K562 (cell line): Measurements from ENCODE around the gene TAMALIN. TPM values are rescaled to one million over a fixed set of nuclear protein-coding genes. Genes with fewer than 3 reads are reported as not detected.

Experiments
- ATAC-seq: fragments of 200-7000 bp; cut with Tn5 transposase; 3 replicates; pipeline ENCODE4 v1.9.1; 2020; ENCODE audit warnings: moderate library complexity
- BruUV-seq: library from RNA; stranded (reverse); fragments of 400-500 nt; replicated peaks from 2 replicates; lab custom pipeline; 2021; lab: Mats Ljungman, UMichigan
- CTCF ChIA-PET: fragments of 300-600 bp; formaldehyde crosslinking; extraction: SDS; loops from one replicate; lab custom pipeline; 2021; ENCODE audit warnings: low intra/inter-chr PET ratio; lab: Yijun Ruan, JAX
- POLR2A ChIA-PET: fragments of 300-600, 350-650 bp; sonication (Branson Sonifier 250); formaldehyde crosslinking; extraction: SDS; loops from one replicate; lab custom pipeline; 2021; ENCODE audit warnings: antibody characterized with exemption, inconsistent platforms; lab: Yijun Ruan, JAX
- DNase-seq, 4 experiments: peaks; one replicate each; pipeline versions ENCODE4 v3.0.0 to v3.0.0-alpha.2; 2011 to 2018; ENCODE audit warnings: low spot score in 3 of 4, mixed read lengths in 3 of 4; ENCODE audit errors: extremely low read depth in 1 of 4
- FAIRE-seq: peaks from 2 replicates; lab custom pipeline; 2011; peaks lifted over from hg19 to GRCh38; lab: Jason Lieb, UNC
- H2AFZ ChIP-seq: 2 replicates; pipeline ENCODE4 v1.6.0; 2011; ENCODE audit warnings: low read depth, low read length, control low read depth, inconsistent platforms
- H3K27ac ChIP-seq: fragments of 200-600 bp; 3 replicates; pipeline ENCODE4 v1.8.0; 2011; ENCODE audit warnings: low read depth, mild to moderate bottlenecking, control low read depth, inconsistent platforms, low read length, moderate library complexity, mixed read lengths; ENCODE audit errors: extremely low read depth
- H3K27me3 ChIP-seq, 2 experiments: fragments of 300-600 bp in 1 of 2; 2 replicates in 1 of 2; 3 replicates in 1 of 2; pipeline versions ENCODE4 v1.6.0 to v1.8.0; 2011; ENCODE audit warnings: inconsistent platforms in 2 of 2, low read length in 2 of 2, mild to moderate bottlenecking in 1 of 2, mixed read lengths in 1 of 2, moderate library complexity in 1 of 2; ENCODE audit not compliant: control insufficient read depth in 2 of 2, insufficient read depth in 2 of 2
- H3K36me3 ChIP-seq: fragments of 300-600 bp; 3 replicates; pipeline ENCODE4 v1.8.0; 2011; ENCODE audit warnings: mild to moderate bottlenecking, low read length, inconsistent platforms; ENCODE audit not compliant: control insufficient read depth, insufficient read depth
- H3K4me1 ChIP-seq, 2 experiments: fragments of 200-600 bp in 1 of 2; replicated peaks in 1 of 2; 2 replicates in 1 of 2; 3 replicates in 1 of 2; pipeline versions ENCODE4 v1.5.1 to v1.8.0; 2011; ENCODE audit warnings: inconsistent platforms in 2 of 2, low read length in 2 of 2, mild to moderate bottlenecking in 1 of 2, mixed read lengths in 1 of 2, moderate library complexity in 1 of 2; ENCODE audit not compliant: control insufficient read depth in 2 of 2, insufficient read depth in 2 of 2
- H3K4me2 ChIP-seq: 2 replicates; pipeline ENCODE4 v1.6.1; 2011; ENCODE audit warnings: low read length, control low read depth, inconsistent platforms, mixed read lengths; ENCODE audit not compliant: insufficient read depth
- H3K4me3 ChIP-seq: fragments of 200-600 bp; sonication (generic), shearing (Covaris generic); 2 replicates; pipeline ENCODE4 v1.5.1; 2016; ENCODE audit warnings: control low read depth, inconsistent platforms
- H3K79me2 ChIP-seq: fragments of 200-600 bp; 3 replicates; pipeline ENCODE4 v1.8.0; 2011; ENCODE audit warnings: low read length, inconsistent platforms; ENCODE audit not compliant: control insufficient read depth, insufficient read depth
- H3K9ac ChIP-seq, 2 experiments: 2 replicates each; pipeline versions ENCODE4 v1.6.0 to v1.6.1; 2011; ENCODE audit warnings: low read depth in 2 of 2, low read length in 2 of 2, control low read depth in 1 of 2, inconsistent platforms in 1 of 2, mild to moderate bottlenecking in 1 of 2, mixed read lengths in 1 of 2; ENCODE audit not compliant: insufficient read depth in 1 of 2
- H3K9me1 ChIP-seq: one replicate; pipeline ENCODE4 v1.6.0; 2011; ENCODE audit warnings: inconsistent platforms, mild to moderate bottlenecking, low read length, moderate library complexity; ENCODE audit not compliant: control insufficient read depth, insufficient read depth
- H3K9me3 ChIP-seq: replicated peaks from 2 replicates; pipeline ENCODE4 v1.5.1; 2011; ENCODE audit warnings: low read depth, low read length, inconsistent platforms; ENCODE audit not compliant: control insufficient read depth, insufficient read depth
- H4K20me1 ChIP-seq: replicated peaks from 2 replicates; pipeline ENCODE4 v1.6.1; 2011; ENCODE audit warnings: low read length, inconsistent platforms, mixed read lengths; ENCODE audit not compliant: control insufficient read depth, insufficient read depth
- ATF1 ChIP-seq, 2 experiments: fragments of 450-650 bp in 1 of 2; IDR thresholded peaks; 2 replicates each; pipeline ENCODE4 v1.6.1; 2016; ENCODE audit warnings: missing compliant biosample characterization in 1 of 2, missing genetic modification characterization in 1 of 2
- CBFB ChIP-seq: sonication (generic); formaldehyde crosslinking; IDR thresholded peaks from 2 replicates; pipeline ENCODE4 v1.4.0; 2020; ENCODE audit warnings: mild to moderate bottlenecking, missing genetic modification reagents
- ESRRA ChIP-seq: fragments of 450-650 bp; IDR thresholded peaks from 2 replicates; pipeline ENCODE4 v1.6.1; 2014; ENCODE audit warnings: low read depth, mild to moderate bottlenecking, moderate library complexity, borderline replicate concordance
- HLTF ChIP-seq: fragments of 450-650 bp; IDR thresholded peaks from 2 replicates; pipeline ENCODE4 v1.6.1; 2016
- ILK ChIP-seq: fragments of 450-650 bp; IDR thresholded peaks from 2 replicates; pipeline ENCODE4 v1.6.1; 2016; ENCODE audit warnings: missing genetic modification characterization, low read depth, mild to moderate bottlenecking, missing compliant biosample characterization, moderate library complexity, borderline replicate concordance
- NCOA2 ChIP-seq, 2 experiments: fragments of 450-650 bp; IDR thresholded peaks; 2 replicates each; pipeline ENCODE4 v1.6.1; 2018; ENCODE audit warnings: mild to moderate bottlenecking in 2 of 2, moderate library complexity in 1 of 2; ENCODE audit not compliant: partially characterized antibody in 2 of 2
- ZNF124 ChIP-seq: sonication (generic); formaldehyde crosslinking; IDR thresholded peaks from 2 replicates; pipeline ENCODE4 v1.8.1; 2022; ENCODE audit warnings: missing genetic modification reagents
- ZNF212 ChIP-seq: fragments of 450-650 bp; formaldehyde crosslinking; IDR thresholded peaks from 2 replicates; pipeline ENCODE4 v1.4.0; 2020; ENCODE audit warnings: mild to moderate bottlenecking
- ZNF431 ChIP-seq: sonication (generic); formaldehyde crosslinking; IDR thresholded peaks from 2 replicates; pipeline ENCODE4 v1.8.0; 2022; ENCODE audit warnings: mild to moderate bottlenecking, missing genetic modification reagents
- ZNF644 ChIP-seq: fragments of 200-800 bp; sonication (Bioruptor generic); IDR thresholded peaks from 2 replicates; pipeline ENCODE4 v1.6.1; 2016; ENCODE audit warnings: low read depth, missing genetic modification characterization, missing compliant biosample characterization
- WGBS: fragments of 100-300 bp; shearing (Covaris generic); methylation state at CpG from one replicate; pipeline ENCODE4 v1.1.6; 2016; ENCODE audit warnings: low coverage, mixed read lengths; ENCODE audit not compliant: insufficient coverage; ENCODE audit errors: missing lambda C conversion rate; 5-methylcytosine and 5-hydroxymethylcytosine counted together
- in situ Hi-C: fragments of 300-500 bp; cut with MboI; formaldehyde crosslinking; loops from 4 replicates; pipeline ENCODE4 v1.15.0; 2018; ENCODE audit warnings: inconsistent platforms, mixed read lengths
- intact Hi-C: fragments of 100-400 bp; cut with micrococcal nuclease; formaldehyde crosslinking; loops from 2 replicates; pipeline ENCODE4 v1.14.2; 2022
- polyA plus RNA-seq, 8 experiments: library from polyadenylated mRNA; depleted of rRNA in 4 of 8; stranded (reverse) in 5 of 8; unstranded in 3 of 8; fragments of >200 nt; fragmentation: Nextera tagmentation in 2 of 8; fragmentation: Illumina TruSeq in 1 of 8; extraction: Ambion mirVana in 2 of 8; extraction: Trizol in 1 of 8; gene quantifications; 2 replicates each; pipeline versions ENCODE4 v1.2.1 to v1.2.3, GENCODE V29; 2011 to 2014; ENCODE audit warnings: inconsistent platforms in 1 of 8, missing spikeins in 1 of 8
- total RNA-seq, 7 experiments: library from RNA; depleted of rRNA in 6 of 7; stranded (reverse); fragments of >200 nt in 6 of 7; fragmentation: Illumina TruSeq in 2 of 7; extraction: Trizol in 2 of 7; gene quantifications; 2 replicates each; pipeline versions ENCODE4 v1.2.1 to v1.2.3, GENCODE V29; 2011 to 2021; ENCODE audit warnings: low replicate concordance in 1 of 7
- TF ChIP-seq, protein P1 (sequence below): sonication (generic); IDR thresholded peaks from 2 replicates; pipeline ENCODE4 v1.6.1; 2016
- TF ChIP-seq, protein P2 (sequence below), 3 experiments: IDR thresholded peaks in 2 of 3; conservative IDR thresholded peaks in 1 of 3; 2 replicates each; pipeline ENCODE4 v1.5.1; 2011 to 2012; ENCODE audit warnings: low read length in 3 of 3, mild to moderate bottlenecking in 3 of 3, control low read depth in 2 of 3, improper control_type of control experiment in 1 of 3, inconsistent platforms in 1 of 3, low read depth in 1 of 3, mixed read lengths in 1 of 3, moderate library complexity in 1 of 3; ENCODE audit not compliant: insufficient read depth in 2 of 3
- TF ChIP-seq, protein P3 (sequence below): fragments of 450-650 bp; IDR thresholded peaks from 2 replicates; pipeline ENCODE4 v1.6.1; 2018; ENCODE audit not compliant: partially characterized antibody

Gene TAMALIN
- total and polyA plus RNA-seq, 9 of the 15 experiments (the other 6 are each of a cell fraction or from before 2014, with no cell fraction given) = 0.74 to 2.2 (median 1.5) TPM; not detected in 2

DNA sequence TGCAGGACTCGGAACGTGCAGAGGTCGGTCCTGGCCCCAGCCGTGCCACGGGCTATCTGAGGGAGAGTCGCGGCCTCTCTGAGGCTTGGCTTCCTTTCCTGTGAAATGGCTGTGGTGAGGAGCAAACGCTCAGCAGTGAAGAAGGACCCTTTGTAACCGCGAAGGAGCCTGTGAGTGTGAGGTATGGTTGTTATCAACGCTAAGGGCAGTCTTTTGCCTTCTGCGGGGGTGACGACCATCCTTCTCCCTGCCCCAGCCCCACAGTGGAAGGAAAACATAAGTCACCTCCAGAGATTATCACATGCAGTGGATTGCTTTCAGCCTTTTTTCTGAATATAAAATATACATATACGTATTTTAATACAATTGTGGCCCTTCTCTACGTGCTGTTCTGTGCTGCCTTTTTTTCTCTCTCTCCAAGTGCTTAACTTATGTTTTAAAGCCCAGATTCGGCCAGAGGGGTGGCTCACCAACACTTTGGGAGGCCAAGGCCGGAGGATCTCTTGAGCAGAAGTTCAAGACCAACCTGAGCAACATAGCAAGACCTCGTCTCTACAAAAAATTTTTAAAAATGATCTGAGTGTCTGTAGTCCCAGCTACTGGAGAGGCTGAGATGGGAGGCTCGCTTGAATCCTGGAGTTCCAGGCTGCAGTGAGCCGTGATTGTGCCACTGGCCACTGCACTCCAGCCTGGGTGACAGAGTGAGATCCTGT, 17.4 kb downstream of the TAMALIN start:
- Histone ChIP-seq H3K27me3 (peaks cover 0 to 16% of the 10 kb centered on the region in 2 experiments; a peak in 2 of 5 replicates), H3K36me3 (no peaks in the 10 kb centered on the region), H2AFZ (peak overlapping the region; percentile 88), H3K9me3 (no peaks in the 10 kb centered on the region), H3K4me3 (peak overlapping the region; percentile 45), H4K20me1 (no peaks in the 10 kb centered on the region), H3K9ac (peak overlapping the region; percentile 27 to 87; a peak in 3 of 4 replicates), H3K9me1 (no peaks in the 10 kb centered on the region), H3K4me1 (peaks cover 0 to 27% of the 10 kb centered on the region in 2 experiments; a peak in 3 of 5 replicates), H3K79me2 (no peaks in the 10 kb centered on the region), H3K27ac (no peak overlapping the region), H3K4me2 (peak overlapping the region; percentile 66)
- intact Hi-C loops = no loop called here
- peak in 1 of 4 experiments; percentile 28 for DNase-seq
- in situ Hi-C loops = loop anchor here (25.0 kb wide), 1 partner anchor 612 kb away; the partner anchor contains the start of gene SLC4A8
- peak; percentile 49 for FAIRE-seq
- peak; percentile 6 for ATAC-seq
- no TSS peak for BruUV-seq
- 18% methylated on average over 19 of the region's 20 CpGs for WGBS
- CTCF ChIA-PET = interaction anchor here (0.5 to 6.0 kb wide), 8 partner anchors 19 to 602 kb away, joined by 3 to 242 read pairs (median 8); partner anchors contain the start of genes SMIM41 and TAMALIN
- POLR2A ChIA-PET = interaction anchor here (0.6 to 1.4 kb wide), 4 partner anchors 13 to 1244 kb away, joined by 3 to 4 read pairs (median 3); partner anchors contain the start of gene ESPL1
- 0 out of 2 replicates have a peak, but pooled peaks have one; percentile 2 for TF ChIP-seq ZNF431 (CRISPR knock-in tag)
- TF ChIP-seq, protein P1, sequence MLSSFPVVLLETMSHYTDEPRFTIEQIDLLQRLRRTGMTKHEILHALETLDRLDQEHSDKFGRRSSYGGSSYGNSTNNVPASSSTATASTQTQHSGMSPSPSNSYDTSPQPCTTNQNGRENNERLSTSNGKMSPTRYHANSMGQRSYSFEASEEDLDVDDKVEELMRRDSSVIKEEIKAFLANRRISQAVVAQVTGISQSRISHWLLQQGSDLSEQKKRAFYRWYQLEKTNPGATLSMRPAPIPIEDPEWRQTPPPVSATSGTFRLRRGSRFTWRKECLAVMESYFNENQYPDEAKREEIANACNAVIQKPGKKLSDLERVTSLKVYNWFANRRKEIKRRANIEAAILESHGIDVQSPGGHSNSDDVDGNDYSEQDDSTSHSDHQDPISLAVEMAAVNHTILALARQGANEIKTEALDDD = no peak
- TF ChIP-seq, protein P2, sequence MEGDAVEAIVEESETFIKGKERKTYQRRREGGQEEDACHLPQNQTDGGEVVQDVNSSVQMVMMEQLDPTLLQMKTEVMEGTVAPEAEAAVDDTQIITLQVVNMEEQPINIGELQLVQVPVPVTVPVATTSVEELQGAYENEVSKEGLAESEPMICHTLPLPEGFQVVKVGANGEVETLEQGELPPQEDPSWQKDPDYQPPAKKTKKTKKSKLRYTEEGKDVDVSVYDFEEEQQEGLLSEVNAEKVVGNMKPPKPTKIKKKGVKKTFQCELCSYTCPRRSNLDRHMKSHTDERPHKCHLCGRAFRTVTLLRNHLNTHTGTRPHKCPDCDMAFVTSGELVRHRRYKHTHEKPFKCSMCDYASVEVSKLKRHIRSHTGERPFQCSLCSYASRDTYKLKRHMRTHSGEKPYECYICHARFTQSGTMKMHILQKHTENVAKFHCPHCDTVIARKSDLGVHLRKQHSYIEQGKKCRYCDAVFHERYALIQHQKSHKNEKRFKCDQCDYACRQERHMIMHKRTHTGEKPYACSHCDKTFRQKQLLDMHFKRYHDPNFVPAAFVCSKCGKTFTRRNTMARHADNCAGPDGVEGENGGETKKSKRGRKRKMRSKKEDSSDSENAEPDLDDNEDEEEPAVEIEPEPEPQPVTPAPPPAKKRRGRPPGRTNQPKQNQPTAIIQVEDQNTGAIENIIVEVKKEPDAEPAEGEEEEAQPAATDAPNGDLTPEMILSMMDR (IDR thresholded peaks at IDR 0.05 in 2 of 3, conservative IDR thresholded peaks at IDR 0.05 in 1 of 3; ENCODE audit: insufficient read depth in 2 of 3, low read depth in 1 of 3, low read length in 3 of 3) = peak in 1 of 3 experiments; percentile 41; a peak in 1 of 6 replicates
- 0 out of 2 replicates have a peak, but pooled peaks have one; percentile 50 for TF ChIP-seq CBFB (CRISPR knock-in tag)
- no peak for TF ChIP-seq NCOA2 (IDR thresholded peaks at IDR 0.05; ENCODE audit: partially characterized antibody in 2 of 2)
- no peak for TF ChIP-seq ILK (tag)
- no peak for TF ChIP-seq HLTF
- TF ChIP-seq ZNF124 (CRISPR knock-in tag) = no peak
- TF ChIP-seq, protein P3, sequence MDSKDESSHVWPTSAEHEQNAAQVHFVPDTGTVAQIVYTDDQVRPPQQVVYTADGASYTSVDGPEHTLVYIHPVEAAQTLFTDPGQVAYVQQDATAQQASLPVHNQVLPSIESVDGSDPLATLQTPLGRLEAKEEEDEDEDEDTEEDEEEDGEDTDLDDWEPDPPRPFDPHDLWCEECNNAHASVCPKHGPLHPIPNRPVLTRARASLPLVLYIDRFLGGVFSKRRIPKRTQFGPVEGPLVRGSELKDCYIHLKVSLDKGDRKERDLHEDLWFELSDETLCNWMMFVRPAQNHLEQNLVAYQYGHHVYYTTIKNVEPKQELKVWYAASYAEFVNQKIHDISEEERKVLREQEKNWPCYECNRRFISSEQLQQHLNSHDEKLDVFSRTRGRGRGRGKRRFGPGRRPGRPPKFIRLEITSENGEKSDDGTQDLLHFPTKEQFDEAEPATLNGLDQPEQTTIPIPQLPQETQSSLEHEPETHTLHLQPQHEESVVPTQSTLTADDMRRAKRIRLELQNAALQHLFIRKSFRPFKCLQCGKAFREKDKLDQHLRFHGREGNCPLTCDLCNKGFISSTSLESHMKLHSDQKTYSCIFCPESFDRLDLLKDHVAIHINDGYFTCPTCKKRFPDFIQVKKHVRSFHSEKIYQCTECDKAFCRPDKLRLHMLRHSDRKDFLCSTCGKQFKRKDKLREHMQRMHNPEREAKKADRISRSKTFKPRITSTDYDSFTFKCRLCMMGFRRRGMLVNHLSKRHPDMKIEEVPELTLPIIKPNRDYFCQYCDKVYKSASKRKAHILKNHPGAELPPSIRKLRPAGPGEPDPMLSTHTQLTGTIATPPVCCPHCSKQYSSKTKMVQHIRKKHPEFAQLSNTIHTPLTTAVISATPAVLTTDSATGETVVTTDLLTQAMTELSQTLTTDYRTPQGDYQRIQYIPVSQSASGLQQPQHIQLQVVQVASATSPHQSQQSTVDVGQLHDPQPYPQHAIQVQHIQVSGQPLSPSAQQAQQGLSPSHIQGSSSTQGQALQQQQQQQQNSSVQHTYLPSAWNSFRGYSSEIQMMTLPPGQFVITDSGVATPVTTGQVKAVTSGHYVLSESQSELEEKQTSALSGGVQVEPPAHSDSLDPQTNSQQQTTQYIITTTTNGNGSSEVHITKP = peak; percentile 1
- TF ChIP-seq ZNF644 (tag) = no peak
- TF ChIP-seq ZNF212 (CRISPR knock-in tag) = no peak
- 0 out of 2 replicates have a peak, but pooled peaks have one; percentile 5 for TF ChIP-seq ESRRA
- no peak for TF ChIP-seq ATF1 (CRISPR knock-in tag; IDR thresholded peaks at IDR 0.05)
- TF ChIP-seq ATF1 (tag; IDR thresholded peaks at IDR 0.05) = 0 out of 2 replicates have a peak, but pooled peaks have one; percentile 21
